ENCODE measurements around the gene TTYH3.

Gene TTYH3

DNA sequence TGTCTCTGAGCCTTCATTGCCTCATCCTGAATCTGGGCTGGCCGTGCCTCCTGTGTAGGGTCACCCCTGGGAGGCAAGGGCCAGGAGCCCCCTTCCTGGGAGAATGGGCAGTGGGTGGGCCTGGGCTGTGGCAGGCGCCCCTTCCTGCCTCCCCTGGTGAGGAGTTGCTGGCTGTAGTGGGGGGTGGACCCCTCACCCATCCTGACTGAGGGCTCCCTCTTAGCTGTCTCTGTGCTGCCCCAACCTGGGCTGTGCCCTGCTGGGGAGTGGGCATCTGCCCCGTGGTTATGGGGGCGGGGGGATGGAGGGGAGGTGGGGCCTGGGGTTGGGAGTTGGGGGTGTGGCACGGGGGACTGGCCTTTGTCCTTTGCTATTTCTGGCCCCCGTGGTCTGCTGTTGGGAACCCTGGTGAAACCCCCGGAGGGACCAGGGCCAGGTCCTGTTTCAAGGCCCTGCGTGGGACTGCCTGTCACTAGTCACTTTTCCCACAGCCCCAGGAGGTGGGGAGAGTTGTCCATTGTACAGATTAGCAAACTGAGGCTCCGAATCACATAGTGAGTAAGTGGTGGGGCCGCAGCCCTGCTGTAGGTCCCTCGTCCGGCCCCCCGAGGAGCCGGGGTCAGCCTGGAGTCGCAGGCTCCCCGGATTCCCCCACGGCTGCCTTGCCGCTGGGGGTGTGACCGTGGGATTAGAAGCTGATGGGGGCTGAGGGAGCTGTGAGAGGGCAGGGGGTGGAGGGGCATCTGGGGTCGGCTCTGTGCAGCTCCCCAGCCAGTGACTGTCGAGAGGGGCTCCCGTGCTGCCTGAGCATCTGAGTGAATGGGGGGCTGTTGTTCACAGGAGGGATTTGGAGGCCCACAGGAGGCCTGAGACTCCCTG, 2.7 kb downstream of the TTYH3 start:
- H3K27me3 Mint-ChIP-seq (ENCODE audit: low read depth) = no peaks in the 10 kb centered on the region
- H3K36me3 Mint-ChIP-seq (ENCODE audit: low read depth) = no peaks in the 10 kb centered on the region
- peaks cover 11% of the 10 kb centered on the region for H3K4me1 Mint-ChIP-seq (ENCODE audit: low read depth)
- no peaks in the 10 kb centered on the region for H3K9me3 Mint-ChIP-seq
- H3K4me3 Mint-ChIP-seq = peak overlapping the region; percentile 63
- H3K27ac Mint-ChIP-seq = no peak overlapping the region

DNA sequence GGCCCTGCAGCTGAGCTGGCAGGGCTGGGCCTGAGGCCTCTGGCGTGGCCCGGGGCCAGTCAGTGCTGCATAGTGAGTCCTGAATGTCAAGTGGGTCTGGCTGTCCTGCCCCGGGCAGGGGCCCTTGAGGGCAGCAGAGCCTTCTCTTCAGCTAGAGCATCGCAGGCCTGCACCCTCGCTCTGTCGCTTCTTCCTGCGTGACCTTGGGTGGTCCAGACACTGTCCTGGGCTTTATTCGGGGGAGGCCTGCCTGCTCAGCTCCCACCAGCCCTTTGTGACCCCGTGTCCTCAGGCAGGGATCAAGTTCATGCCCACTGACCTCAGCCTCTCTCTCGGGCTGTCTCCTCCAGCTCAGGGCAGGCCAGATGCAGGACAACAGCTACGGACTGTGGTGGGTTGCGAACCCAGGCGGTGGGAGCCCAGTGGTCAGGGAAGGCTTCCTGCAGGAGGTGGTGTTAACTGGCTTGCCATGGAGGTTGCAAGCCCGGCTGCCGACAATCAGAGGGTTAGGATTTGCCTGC, 3.4 kb downstream of the TTYH3 start:
- H3K4me3 Mint-ChIP-seq = no peak overlapping the region
- no peaks in the 10 kb centered on the region for H3K9me3 Mint-ChIP-seq
- H3K36me3 Mint-ChIP-seq (ENCODE audit: low read depth) = no peaks in the 10 kb centered on the region
- H3K4me1 Mint-ChIP-seq (ENCODE audit: low read depth) = peaks cover 11% of the 10 kb centered on the region
- H3K27ac Mint-ChIP-seq = no peak overlapping the region
- no peaks in the 10 kb centered on the region for H3K27me3 Mint-ChIP-seq (ENCODE audit: low read depth)

DNA sequence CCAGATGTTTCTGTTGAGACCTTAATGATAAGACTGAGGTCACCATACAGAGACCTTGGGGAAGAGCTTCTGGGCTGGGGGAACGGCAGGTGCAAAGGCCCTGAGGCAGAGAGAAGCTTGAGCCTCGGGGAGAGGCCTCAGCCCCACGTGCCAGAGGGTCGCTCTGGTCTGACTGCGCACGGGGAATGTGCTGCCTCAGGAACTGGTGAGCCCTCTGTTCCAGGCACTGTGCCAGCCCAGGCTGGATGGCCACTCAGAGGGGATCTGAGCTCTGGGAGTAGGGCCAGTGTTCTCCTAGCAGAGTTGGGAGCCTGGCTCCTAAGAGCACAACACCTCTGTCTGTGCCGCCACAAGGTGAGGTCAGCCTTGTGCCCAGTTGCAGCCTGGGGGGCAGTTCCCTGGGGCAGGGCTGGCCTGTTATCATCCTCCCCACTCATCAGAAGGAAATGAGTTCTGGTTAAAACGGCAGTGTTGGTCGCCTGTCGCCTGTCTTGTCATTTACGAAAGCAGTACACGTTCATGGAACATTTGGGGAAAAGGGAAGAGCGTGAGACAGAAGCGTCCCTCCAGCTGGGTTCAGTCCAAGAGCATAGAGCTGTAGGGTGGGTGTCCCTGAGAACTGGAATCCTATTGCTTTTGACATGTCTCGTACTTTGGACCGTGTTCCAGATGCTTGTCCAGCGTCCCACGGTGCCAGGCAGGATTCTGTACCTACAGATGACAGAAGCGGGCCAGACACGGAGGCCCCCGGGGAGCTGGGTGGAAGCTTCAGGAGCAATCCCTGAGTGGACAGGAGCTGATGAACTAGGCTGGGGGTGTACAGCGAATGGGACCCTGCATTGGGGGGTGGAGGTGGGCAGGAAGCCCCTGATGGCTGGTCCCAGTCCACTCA, 4.3 kb downstream of the TTYH3 start:
- no peak overlapping the region for H3K4me3 Mint-ChIP-seq
- H3K36me3 Mint-ChIP-seq (ENCODE audit: low read depth) = no peaks in the 10 kb centered on the region
- no peaks in the 10 kb centered on the region for H3K27me3 Mint-ChIP-seq (ENCODE audit: low read depth)
- H3K27ac Mint-ChIP-seq = no peak overlapping the region
- H3K4me1 Mint-ChIP-seq (ENCODE audit: low read depth) = peaks cover 10% of the 10 kb centered on the region
- no peaks in the 10 kb centered on the region for H3K9me3 Mint-ChIP-seq

- no peaks in the 10 kb centered on the region for H3K27me3 Mint-ChIP-seq (ENCODE audit: low read depth)
- H3K9me3 Mint-ChIP-seq = no peaks in the 10 kb centered on the region
- no peak overlapping the region for H3K27ac Mint-ChIP-seq
- H3K4me1 Mint-ChIP-seq (ENCODE audit: low read depth) = peaks cover 8% of the 10 kb centered on the region
- no peaks in the 10 kb centered on the region for H3K36me3 Mint-ChIP-seq (ENCODE audit: low read depth)
- no peak overlapping the region for H3K4me3 Mint-ChIP-seq
These were observed 5.3 kb downstream of the TTYH3 start for GRCh38 chr7:2637066-2637471.

- H3K27me3 Mint-ChIP-seq (ENCODE audit: low read depth) = no peaks in the 10 kb centered on the region
- peaks cover 4% of the 10 kb centered on the region for H3K4me1 Mint-ChIP-seq (ENCODE audit: low read depth)
- no peak overlapping the region for H3K4me3 Mint-ChIP-seq
- H3K9me3 Mint-ChIP-seq = no peaks in the 10 kb centered on the region
- no peak overlapping the region for H3K27ac Mint-ChIP-seq
- H3K36me3 Mint-ChIP-seq (ENCODE audit: low read depth) = no peaks in the 10 kb centered on the region
These were observed 5.9 kb downstream of the TTYH3 start for GRCh38 chr7:2637505-2638223.

- no peaks in the 10 kb centered on the region for H3K27me3 Mint-ChIP-seq (ENCODE audit: low read depth)
- no peaks in the 10 kb centered on the region for H3K36me3 Mint-ChIP-seq (ENCODE audit: low read depth)
- H3K27ac Mint-ChIP-seq = no peak overlapping the region
- no peak overlapping the region for H3K4me3 Mint-ChIP-seq
- H3K4me1 Mint-ChIP-seq (ENCODE audit: low read depth) = peaks cover 1% of the 10 kb centered on the region
- H3K9me3 Mint-ChIP-seq = no peaks in the 10 kb centered on the region
These were observed 6.6 kb downstream of the TTYH3 start for GRCh38 chr7:2638224-2638991.

DNA sequence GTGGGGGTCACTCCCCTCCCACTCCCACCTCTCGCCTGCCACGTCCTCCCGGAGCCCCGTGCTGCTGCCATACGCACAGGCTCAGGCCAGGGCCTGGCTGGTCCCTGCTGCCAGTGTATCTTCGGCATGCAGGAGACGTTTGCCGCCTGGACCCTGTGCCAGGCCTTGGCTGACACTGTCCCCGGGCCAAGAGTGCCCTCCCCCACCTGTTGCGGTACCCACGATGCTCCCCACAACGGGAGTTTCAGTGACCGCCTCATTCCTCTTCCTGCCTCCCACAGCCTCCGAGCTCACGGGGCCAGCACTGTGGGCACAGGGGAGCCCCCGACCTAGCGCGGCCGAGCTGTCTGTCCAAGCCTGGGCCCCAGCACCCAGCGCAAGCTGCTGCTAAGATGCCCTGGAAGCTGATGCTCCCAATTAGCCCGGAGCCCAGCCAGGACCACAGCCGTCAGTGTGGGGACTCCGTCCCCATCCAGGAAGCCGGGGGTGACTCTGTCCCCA, 7.4 kb downstream of the TTYH3 start:
- H3K27ac Mint-ChIP-seq = no peak overlapping the region
- no peaks in the 10 kb centered on the region for H3K9me3 Mint-ChIP-seq
- H3K4me3 Mint-ChIP-seq = no peak overlapping the region
- H3K4me1 Mint-ChIP-seq (ENCODE audit: low read depth) = no peaks in the 10 kb centered on the region
- no peaks in the 10 kb centered on the region for H3K36me3 Mint-ChIP-seq (ENCODE audit: low read depth)
- H3K27me3 Mint-ChIP-seq (ENCODE audit: low read depth) = no peaks in the 10 kb centered on the region

DNA sequence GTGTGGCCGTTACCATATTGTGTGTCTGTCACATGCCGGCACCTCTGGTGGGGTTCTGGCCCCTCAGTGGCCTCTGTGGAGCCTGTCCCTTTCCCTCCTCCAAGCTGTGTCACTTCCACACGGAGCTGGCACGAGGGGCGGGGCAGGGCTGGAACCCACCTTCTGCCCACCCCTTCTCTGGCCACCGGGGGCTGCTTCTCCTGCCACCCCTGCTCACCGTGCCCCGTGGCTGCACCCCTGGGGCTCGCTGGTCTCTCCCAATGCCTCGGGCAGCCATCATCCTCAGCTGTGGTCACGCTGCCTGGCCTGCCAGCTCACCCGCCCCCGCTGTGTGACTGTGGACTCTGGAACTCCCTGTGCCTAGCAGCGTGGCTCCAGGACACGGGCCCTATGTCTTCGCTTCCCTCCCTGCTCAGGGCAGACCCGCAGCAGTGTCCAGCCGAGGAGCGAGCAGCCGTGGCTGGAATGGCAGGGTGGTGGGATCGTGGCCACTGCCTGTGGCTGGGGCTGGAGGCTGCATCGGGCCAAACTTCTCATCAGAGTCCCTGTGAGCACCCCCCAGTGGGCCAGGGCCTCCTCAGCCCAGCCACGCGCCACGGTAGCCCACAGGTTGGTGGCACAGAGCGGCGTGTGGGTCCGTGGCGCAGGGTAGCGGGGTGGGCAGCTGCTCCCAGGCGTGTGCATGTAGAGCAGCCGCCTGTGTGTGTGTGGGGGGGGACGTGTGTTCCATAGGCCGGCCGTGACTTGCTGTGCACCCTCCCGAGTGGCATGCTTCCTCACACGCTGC, 8.1 kb downstream of the TTYH3 start:
- H3K9me3 Mint-ChIP-seq = no peaks in the 10 kb centered on the region
- H3K36me3 Mint-ChIP-seq (ENCODE audit: low read depth) = no peaks in the 10 kb centered on the region
- peaks cover 2% of the 10 kb centered on the region for H3K4me1 Mint-ChIP-seq (ENCODE audit: low read depth)
- H3K27me3 Mint-ChIP-seq (ENCODE audit: low read depth) = no peaks in the 10 kb centered on the region
- H3K4me3 Mint-ChIP-seq = no peak overlapping the region
- no peak overlapping the region for H3K27ac Mint-ChIP-seq

DNA sequence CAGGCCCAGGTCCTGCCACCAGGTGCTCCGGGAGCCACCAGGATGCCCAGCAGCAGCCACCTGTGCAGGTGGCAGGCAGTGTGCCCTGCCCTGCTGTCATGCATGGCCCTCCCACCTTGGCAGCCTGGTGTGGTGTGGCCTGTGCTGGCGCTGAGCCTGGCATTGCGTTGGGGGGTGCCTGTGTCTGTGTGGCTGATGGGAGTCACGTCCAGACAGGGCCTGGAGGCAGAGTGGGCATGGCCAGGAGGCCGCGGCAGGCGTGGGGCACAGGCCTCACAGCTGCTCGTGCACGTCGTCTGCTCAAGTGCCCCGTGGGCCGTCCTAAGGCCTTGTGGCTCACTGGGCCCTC, 8.7 kb downstream of the TTYH3 start:
- Mint-ChIP-seq H3K9me3 (no peaks in the 10 kb centered on the region), H3K36me3 (ENCODE audit: low read depth) (no peaks in the 10 kb centered on the region), H3K27ac (no peak overlapping the region), H3K27me3 (ENCODE audit: low read depth) (no peaks in the 10 kb centered on the region), H3K4me1 (ENCODE audit: low read depth) (peaks cover 7% of the 10 kb centered on the region), H3K4me3 (no peak overlapping the region)

- no peaks in the 10 kb centered on the region for H3K27me3 Mint-ChIP-seq (ENCODE audit: low read depth)
- H3K4me3 Mint-ChIP-seq = no peak overlapping the region
- no peak overlapping the region for H3K27ac Mint-ChIP-seq
- H3K36me3 Mint-ChIP-seq (ENCODE audit: low read depth) = no peaks in the 10 kb centered on the region
- H3K9me3 Mint-ChIP-seq = no peaks in the 10 kb centered on the region
- peaks cover 10% of the 10 kb centered on the region for H3K4me1 Mint-ChIP-seq (ENCODE audit: low read depth)
These were observed 9.1 kb downstream of the TTYH3 start for GRCh38 chr7:2640846-2641316.

- Mint-ChIP-seq H3K4me3 (no peak overlapping the region), H3K27ac (no peak overlapping the region), H3K9me3 (no peaks in the 10 kb centered on the region), H3K36me3 (ENCODE audit: low read depth) (no peaks in the 10 kb centered on the region), H3K4me1 (ENCODE audit: low read depth) (peaks cover 10% of the 10 kb centered on the region), H3K27me3 (ENCODE audit: low read depth) (no peaks in the 10 kb centered on the region)
These were observed 9.9 kb downstream of the TTYH3 start for GRCh38 chr7:2641406-2642393.
